T-cell (primary cell): Measurements from ENCODE around the gene PLPP7. TPM values are rescaled to one million over a fixed set of nuclear protein-coding genes. Genes with fewer than 3 reads are reported as not detected.

Source experiments
- ATAC-seq, 4 experiments: fragments of 200-7000 bp in 3 of 4; fragments of 150-1000 bp in 1 of 4; cut with Tn5 transposase; replicated peaks in 1 of 4; 1 replicate in 3 of 4; 2 replicates in 1 of 4; pipeline ENCODE4 v1.10.0; 2021; ENCODE audit warnings: moderate library complexity in 3 of 4, mild to moderate bottlenecking in 2 of 4, moderate number of reproducible peaks in 1 of 4
- CTCF ChIA-PET, 2 donors: fragments of 300-600 bp; sonication (Branson Sonifier 250); formaldehyde crosslinking; loops; one replicate each; lab custom pipeline; 2022; ENCODE audit warnings: antibody characterized with exemption in 2 of 2; lab: Charles Lee
- POLR2A ChIA-PET, 2 donors: fragments of 300-600 bp; sonication (Branson Sonifier 250); formaldehyde crosslinking; loops; one replicate each; lab custom pipeline; 2022; ENCODE audit warnings: antibody characterized with exemption in 2 of 2; lab: Charles Lee
- DNase-seq, 35 experiments: peaks; one replicate each; pipeline versions ENCODE4 v3.0.0 to v3.0.0-alpha.2; 2013 to 2023
- H3K27ac ChIP-seq: one replicate; pipeline ENCODE4 v1.5.1; 2013; ENCODE audit warnings: low read length
- H3K27me3 ChIP-seq, 2 experiments: replicated peaks in 1 of 2; 1 replicate in 1 of 2; 2 replicates in 1 of 2; pipeline versions ENCODE4 v1.6.1 to v1.7.0; 2013; ENCODE audit warnings: low read length in 1 of 2, mixed read lengths in 1 of 2; ENCODE audit not compliant: control insufficient read depth in 2 of 2, insufficient read depth in 2 of 2; ENCODE audit errors: extremely low read depth in 1 of 2
- H3K36me3 ChIP-seq, 2 donors: 1 replicate in 1 of 2; 2 replicates in 1 of 2; pipeline versions ENCODE4 v1.6.1 to v1.7.0; 2013; ENCODE audit warnings: low read length in 1 of 2; ENCODE audit not compliant: control insufficient read depth in 2 of 2, insufficient read depth in 1 of 2; ENCODE audit errors: extremely low read depth in 1 of 2
- H3K4me1 ChIP-seq, 2 experiments: 1 replicate in 1 of 2; 2 replicates in 1 of 2; pipeline versions ENCODE4 v1.6.1 to v1.7.0; 2013; ENCODE audit warnings: low read length in 2 of 2, mixed read lengths in 1 of 2; ENCODE audit not compliant: insufficient read depth in 2 of 2, control insufficient read depth in 1 of 2; ENCODE audit errors: extremely low read depth in 1 of 2
- H3K4me3 ChIP-seq, 2 donors: 1 replicate in 1 of 2; 2 replicates in 1 of 2; pipeline versions ENCODE4 v1.5.1 to v1.7.0; 2013; ENCODE audit warnings: mild to moderate bottlenecking in 2 of 2, low read length in 1 of 2, moderate library complexity in 1 of 2; ENCODE audit not compliant: control insufficient read depth in 1 of 2; ENCODE audit errors: extremely low read depth in 1 of 2
- H3K9me3 ChIP-seq: 2 replicates; pipeline ENCODE4 v1.7.0; 2013
- H3K27ac Mint-ChIP-seq, 2 donors: one replicate each; pipeline ENCODE4 v1.8.0; 2020 to 2021; ENCODE audit warnings: mild to moderate bottlenecking in 2 of 2, mixed read lengths in 2 of 2
- H3K27me3 Mint-ChIP-seq, 2 donors: one replicate each; pipeline ENCODE4 v1.8.0; 2021 to 2022; ENCODE audit warnings: mixed read lengths in 2 of 2
- H3K36me3 Mint-ChIP-seq: one replicate; pipeline ENCODE4 v1.8.0; 2021; ENCODE audit warnings: mixed read lengths
- H3K4me1 Mint-ChIP-seq, 3 donors: one replicate each; pipeline ENCODE4 v1.8.0; 2020 to 2022; ENCODE audit warnings: mixed read lengths in 3 of 3, mild to moderate bottlenecking in 1 of 3
- H3K4me3 Mint-ChIP-seq, 3 donors: one replicate each; pipeline ENCODE4 v1.8.0; 2020 to 2022; ENCODE audit warnings: mild to moderate bottlenecking in 3 of 3, mixed read lengths in 3 of 3, moderate library complexity in 3 of 3
- H3K9me3 Mint-ChIP-seq, 3 donors: one replicate each; pipeline ENCODE4 v1.8.0; 2020 to 2022; ENCODE audit warnings: mixed read lengths in 3 of 3
- WGBS: methylation state at CpG from one replicate; pipeline ENCODE4 v1.1.5; 2013; ENCODE audit warnings: missing lambda C conversion rate; ENCODE audit not compliant: insufficient coverage; 5-methylcytosine and 5-hydroxymethylcytosine counted together
- total RNA-seq, 35 experiments: library from RNA in 6 of 35; stranded (reverse) in 6 of 35; fragments of 120-200 nt in 1 of 35; gene quantifications; one replicate each; pipeline versions ENCODE4 v1.2.1 to v1.2.4 and lab custom pipeline; 2013 to 2026

The PLPP7 gene
- total RNA-seq, 5 donors from 2014 or later (not counting 1 experiment from before 2014, with no cell fraction given) = 0.13 to 0.58 (median 0.13) TPM; not detected in 2

DNA sequence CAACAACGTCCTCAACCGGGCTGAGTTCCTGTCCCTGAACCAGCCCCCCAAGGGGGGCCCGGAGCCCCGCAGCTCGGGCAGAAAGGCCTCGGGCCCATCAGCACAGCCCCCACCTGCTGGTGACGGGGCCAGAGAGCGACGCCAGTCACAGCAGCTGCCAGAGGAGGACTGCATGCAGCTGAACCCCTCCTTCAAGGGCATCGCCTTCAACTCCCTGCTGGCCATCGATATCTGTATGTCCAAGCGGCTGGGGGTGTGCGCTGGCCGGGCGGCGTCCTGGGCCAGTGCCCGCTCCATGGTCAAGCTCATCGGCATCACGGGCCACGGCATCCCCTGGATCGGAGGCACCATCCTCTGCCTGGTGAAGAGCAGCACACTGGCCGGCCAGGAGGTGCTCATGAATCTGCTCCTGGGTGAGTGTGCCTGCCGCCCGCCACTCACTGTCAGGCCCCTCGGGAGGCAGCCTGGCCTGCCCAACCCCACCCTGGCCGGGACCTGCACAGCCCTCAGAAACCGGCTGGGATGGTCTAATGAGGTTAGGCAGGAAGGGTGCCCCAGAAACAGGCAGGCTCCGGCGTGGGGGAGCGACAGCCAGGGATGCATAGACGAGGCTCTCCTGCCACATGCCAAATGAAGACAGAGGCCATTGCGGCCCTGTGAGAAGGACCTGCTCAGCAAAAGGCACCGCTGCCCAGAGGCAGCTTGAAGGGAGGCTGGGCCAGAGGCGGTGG is 678 bp downstream of the PLPP7 start:
- no peak overlapping the region for H3K4me3 ChIP-seq
- Mint-ChIP-seq H3K4me3 (no peak overlapping the region), H3K9me3 (no peaks in the 10 kb centered on the region), H3K4me1 (no peaks in the 10 kb centered on the region), H3K27me3 (no peaks in the 10 kb centered on the region), H3K36me3 (no peaks in the 10 kb centered on the region), H3K27ac (no peak overlapping the region)
- no peaks in the 10 kb centered on the region for H3K27me3 ChIP-seq
- CTCF ChIA-PET = interaction anchor here in 1 of 2 donors (0.6 kb wide), 1 partner anchor 91 kb away, joined by 8 read pairs; no protein-coding TSS in a partner anchor
- H3K4me1 ChIP-seq = no peaks in the 10 kb centered on the region
- 88% methylated on average over 30 of the region's 34 CpGs for WGBS
- POLR2A ChIA-PET = no interaction called here
- H3K36me3 ChIP-seq = no peaks in the 10 kb centered on the region
- DNase-seq (no peak), ATAC-seq (peak in 1 of 4 experiments; percentile 9)
- H3K27ac ChIP-seq = no peak overlapping the region
- H3K9me3 ChIP-seq = no peaks in the 10 kb centered on the region

DNA sequence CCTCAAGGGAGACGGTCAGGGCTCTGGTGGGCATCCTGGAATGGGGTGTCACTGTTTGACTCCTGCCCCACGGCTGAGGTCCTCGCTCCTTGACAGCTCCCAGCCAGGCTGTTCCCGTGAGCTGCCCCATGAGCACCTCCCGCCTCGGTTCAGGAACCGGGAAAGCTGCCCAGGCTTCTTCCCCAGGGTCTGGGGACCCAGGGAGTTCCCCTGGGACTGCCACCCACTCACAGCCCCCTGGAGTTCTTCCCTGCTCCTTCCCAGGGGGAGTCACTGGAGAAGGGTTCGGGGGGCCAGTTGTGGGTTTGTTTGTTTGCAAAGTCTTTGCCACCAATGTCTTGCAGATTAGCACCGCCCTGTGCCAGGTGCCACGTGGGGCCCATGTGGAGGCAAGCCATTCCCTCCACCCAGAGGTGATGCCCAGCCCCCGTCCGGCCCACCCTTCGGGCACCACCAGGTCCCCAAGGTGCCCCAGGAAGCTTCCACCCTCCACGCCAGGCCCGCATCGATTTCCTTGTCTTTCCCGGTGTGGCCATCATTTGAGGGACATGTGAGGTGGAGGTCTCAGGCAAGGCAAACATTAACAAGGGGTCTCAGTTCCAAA is 1.3 kb downstream of the PLPP7 start:
- H3K27ac ChIP-seq = no peak overlapping the region
- POLR2A ChIA-PET = no interaction called here
- Mint-ChIP-seq H3K9me3 (no peaks in the 10 kb centered on the region), H3K36me3 (no peaks in the 10 kb centered on the region), H3K4me1 (no peaks in the 10 kb centered on the region), H3K27ac (no peak overlapping the region), H3K27me3 (no peaks in the 10 kb centered on the region), H3K4me3 (no peak overlapping the region)
- WGBS = 89% methylated on average over 11 of the region's 17 CpGs
- H3K9me3 ChIP-seq = no peaks in the 10 kb centered on the region
- CTCF ChIA-PET = interaction anchor here in 1 of 2 donors (0.6 kb wide), 1 partner anchor 91 kb away, joined by 8 read pairs; no protein-coding TSS in a partner anchor
- no peak for DNase-seq
- no peaks in the 10 kb centered on the region for H3K27me3 ChIP-seq
- no peaks in the 10 kb centered on the region for H3K4me1 ChIP-seq
- H3K4me3 ChIP-seq = no peak overlapping the region
- no peaks in the 10 kb centered on the region for H3K36me3 ChIP-seq
- no peak for ATAC-seq

DNA sequence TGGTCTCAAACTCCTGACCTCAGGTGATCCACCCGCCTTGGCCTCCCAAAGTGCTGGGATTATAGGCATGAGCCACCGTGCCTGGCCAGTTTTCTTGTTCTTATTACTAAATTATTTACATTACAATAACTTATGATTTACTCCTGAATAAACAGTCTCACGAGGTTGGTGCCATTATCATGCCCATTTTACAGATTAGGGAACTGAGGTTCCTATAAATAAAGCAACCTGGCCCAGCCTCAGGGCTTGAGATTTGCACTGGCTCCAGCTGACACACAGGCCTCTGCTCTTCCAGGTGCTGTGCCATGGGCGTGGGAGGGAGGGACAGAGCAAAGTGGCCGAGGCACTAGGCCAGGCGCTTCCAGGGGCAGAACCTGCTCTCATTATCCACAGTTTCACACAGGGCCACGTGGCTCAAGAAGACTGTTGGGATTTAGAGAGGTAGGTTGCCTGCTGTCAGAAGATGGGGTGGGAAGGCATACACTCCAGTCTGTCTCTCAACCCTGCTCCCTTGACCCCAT is 2.3 kb downstream of the PLPP7 start:
- ChIA-PET CTCF (no interaction called here), POLR2A (interaction anchor here in 1 of 2 donors (0.6 kb wide), 1 partner anchor 371 kb away, joined by 3 read pairs; no protein-coding TSS in a partner anchor)
- H3K4me3 Mint-ChIP-seq = no peak overlapping the region
- Histone ChIP-seq H3K4me3 (no peak overlapping the region), H3K4me1 (no peaks in the 10 kb centered on the region), H3K27me3 (no peaks in the 10 kb centered on the region), H3K36me3 (no peaks in the 10 kb centered on the region), H3K9me3 (no peaks in the 10 kb centered on the region), H3K27ac (no peak overlapping the region)
- ATAC-seq = no peak
- no peaks in the 10 kb centered on the region for H3K36me3 Mint-ChIP-seq
- H3K27ac Mint-ChIP-seq = no peak overlapping the region
- no CpG with 5 or more reads among the region's 7 CpGs for WGBS
- H3K9me3 Mint-ChIP-seq = no peaks in the 10 kb centered on the region
- no peak for DNase-seq
- no peaks in the 10 kb centered on the region for H3K4me1 Mint-ChIP-seq
- H3K27me3 Mint-ChIP-seq = no peaks in the 10 kb centered on the region

DNA sequence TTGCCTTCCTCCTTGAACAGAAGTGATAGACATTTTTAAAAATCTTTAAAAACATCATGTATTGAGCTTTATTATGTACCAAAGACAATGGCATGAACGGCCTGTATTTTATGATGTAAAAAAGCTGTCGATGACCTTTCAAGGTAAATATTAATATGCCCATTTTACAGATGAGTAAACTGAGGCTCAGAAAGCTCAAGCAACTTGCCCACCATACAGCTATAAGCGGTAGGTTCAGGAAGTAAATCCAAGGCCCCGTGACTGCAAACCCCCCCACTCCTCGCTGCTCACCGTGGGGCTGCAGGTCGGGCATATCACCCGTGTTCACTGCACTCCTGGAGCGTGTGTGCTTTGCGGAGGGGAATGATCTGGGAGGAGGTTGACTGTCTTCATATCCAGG is 3.4 kb downstream of the PLPP7 start:
- no peak overlapping the region for H3K27ac ChIP-seq

DNA sequence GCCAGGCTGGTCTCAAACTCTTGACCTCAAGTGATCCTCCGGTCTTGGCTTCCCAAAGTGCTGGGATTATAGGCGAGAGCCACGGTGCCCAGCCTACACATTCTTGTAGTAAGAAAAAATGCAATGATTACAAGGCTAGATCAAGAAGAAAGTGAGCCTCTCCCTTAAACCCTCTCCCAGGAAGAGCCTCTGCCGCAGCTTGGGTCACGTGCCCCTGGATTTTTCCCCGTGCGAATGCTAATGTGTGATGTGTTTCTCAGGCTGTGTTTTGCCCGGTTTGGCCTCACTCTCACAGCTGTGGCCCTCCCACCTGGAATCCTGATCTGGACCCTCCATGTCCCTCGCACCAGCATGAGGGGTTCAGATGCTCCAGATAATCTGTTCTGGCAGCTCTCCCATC is 6.9 kb downstream of the PLPP7 start:
- no peaks in the 10 kb centered on the region for H3K27me3 Mint-ChIP-seq
- no peak for DNase-seq
- no peak overlapping the region for H3K4me3 Mint-ChIP-seq
- Histone ChIP-seq H3K4me1 (no peaks in the 10 kb centered on the region), H3K36me3 (no peaks in the 10 kb centered on the region), H3K9me3 (no peaks in the 10 kb centered on the region), H3K27ac (no peak overlapping the region), H3K27me3 (peaks cover 0 to 12% of the 10 kb centered on the region in 2 experiments), H3K4me3 (no peak overlapping the region)
- POLR2A ChIA-PET = no interaction called here
- no peaks in the 10 kb centered on the region for H3K9me3 Mint-ChIP-seq
- WGBS = 88% methylated on average over 3 of the region's 9 CpGs
- no peaks in the 10 kb centered on the region for H3K36me3 Mint-ChIP-seq
- CTCF ChIA-PET = interaction anchor here in 1 of 2 donors (0.6 kb wide), 1 partner anchor 154 kb away, joined by 3 read pairs; no protein-coding TSS in a partner anchor
- ATAC-seq = no peak
- no peaks in the 10 kb centered on the region for H3K4me1 Mint-ChIP-seq
- peak overlapping the region in 1 of 2 donors; percentile 38 for H3K27ac Mint-ChIP-seq

More for the DNA sequence above, 3.4 kb downstream of the PLPP7 start:
- 96% methylated on average over 4 of the region's 10 CpGs for WGBS
- no peak for ATAC-seq
- ChIA-PET POLR2A (interaction anchor here in 1 of 2 donors (0.7 kb wide), 1 partner anchor 10 kb away, joined by 4 read pairs; no protein-coding TSS in a partner anchor), CTCF (interaction anchor here (0.6 kb wide), 2 partner anchors 8 to 1236 kb away, joined by 3 to 6 read pairs; no protein-coding TSS in a partner anchor)
- Histone ChIP-seq H3K9me3 (no peaks in the 10 kb centered on the region), H3K4me3 (no peak overlapping the region), H3K36me3 (no peaks in the 10 kb centered on the region), H3K27me3 (no peaks in the 10 kb centered on the region), H3K4me1 (no peaks in the 10 kb centered on the region)
- Mint-ChIP-seq H3K9me3 (no peaks in the 10 kb centered on the region), H3K4me3 (no peak overlapping the region), H3K27me3 (no peaks in the 10 kb centered on the region), H3K4me1 (no peaks in the 10 kb centered on the region), H3K36me3 (no peaks in the 10 kb centered on the region), H3K27ac (no peak overlapping the region)
- no peak for DNase-seq

DNA sequence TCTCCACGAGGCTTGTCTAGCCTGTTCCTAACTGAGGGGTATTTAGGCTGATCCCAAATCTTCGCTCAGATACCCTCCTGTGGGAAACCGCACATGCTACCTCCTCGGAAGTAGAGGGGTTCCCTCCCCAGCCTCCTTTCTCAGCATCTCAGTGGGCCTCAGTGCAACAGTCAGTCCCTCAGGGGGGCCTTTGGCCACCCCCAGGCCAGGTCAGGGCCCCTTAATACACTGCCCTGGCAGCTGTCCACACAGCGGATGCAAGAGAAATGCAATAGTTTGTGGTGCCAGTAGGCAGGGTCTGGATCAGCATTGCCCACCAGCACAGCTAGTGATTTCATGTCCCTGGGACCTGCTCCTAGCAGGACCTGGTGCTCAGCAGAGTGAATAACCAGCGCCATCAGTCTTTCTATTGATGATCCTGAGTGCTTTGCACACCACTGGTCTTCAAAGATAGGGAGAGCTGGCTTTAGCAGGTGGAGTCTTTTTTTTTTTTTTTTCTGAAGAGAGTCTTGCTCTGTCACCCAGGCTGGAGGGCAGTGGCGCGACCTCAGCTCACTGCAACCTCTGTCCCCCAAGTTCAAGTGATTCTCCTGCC is 7.5 kb downstream of the PLPP7 start:
- H3K4me3 ChIP-seq = no peak overlapping the region
- Mint-ChIP-seq H3K9me3 (no peaks in the 10 kb centered on the region), H3K4me3 (no peak overlapping the region), H3K36me3 (no peaks in the 10 kb centered on the region), H3K27ac (no peak overlapping the region), H3K27me3 (no peaks in the 10 kb centered on the region), H3K4me1 (no peaks in the 10 kb centered on the region)
- peaks cover 0 to 12% of the 10 kb centered on the region in 2 experiments for H3K27me3 ChIP-seq
- POLR2A ChIA-PET = no interaction called here
- 96% methylated on average over 4 of the region's 8 CpGs for WGBS
- CTCF ChIA-PET = interaction anchor here in 1 of 2 donors (0.6 to 0.7 kb wide), 2 partner anchors 134 to 155 kb away, joined by 3 to 6 read pairs; no protein-coding TSS in a partner anchor
- H3K27ac ChIP-seq = no peak overlapping the region
- H3K9me3 ChIP-seq = no peaks in the 10 kb centered on the region
- no peaks in the 10 kb centered on the region for H3K36me3 ChIP-seq
- DNase-seq = no peak
- no peak for ATAC-seq
- H3K4me1 ChIP-seq = no peaks in the 10 kb centered on the region
